Neural cell (in vitro differentiated cells): ENCODE measurements around the gene PTPRG. TPM values are rescaled to one million over a fixed set of nuclear protein-coding genes. Genes with fewer than 3 reads are reported as not detected.

Experiments used
- H2AFZ ChIP-seq: fragments of 200-600, 300-800 bp; sonication (generic), shearing (Covaris generic); 2 replicates; pipeline ENCODE4 v1.6.0; 2014; ENCODE audit warnings: low read depth, mild to moderate bottlenecking, antibody characterized with exemption, low read length, moderate library complexity
- H3F3A ChIP-seq: fragments of 200-600 bp; shearing (Covaris generic); 2 replicates; pipeline ENCODE4 v1.6.1; 2016; ENCODE audit warnings: mild to moderate bottlenecking, moderate library complexity, mixed read lengths, antibody characterized with exemption, low read length; ENCODE audit not compliant: insufficient read depth, poor library complexity, severe bottlenecking
- H3K27ac ChIP-seq: fragments of 200-600, 300-800 bp; sonication (generic), shearing (Covaris generic); 2 replicates; pipeline ENCODE4 v1.5.1; 2014; ENCODE audit warnings: mild to moderate bottlenecking, low read length, moderate library complexity
- H3K27me3 ChIP-seq: fragments of 300-800, 200-600 bp; sonication (generic), shearing (Covaris generic); 2 replicates; pipeline ENCODE4 v1.6.0; 2014; ENCODE audit warnings: mild to moderate bottlenecking, low read depth, low read length, moderate library complexity; ENCODE audit not compliant: insufficient read depth
- H3K36me3 ChIP-seq: fragments of 300-800, 200-600 bp; sonication (generic), shearing (Covaris generic); 2 replicates; pipeline ENCODE4 v1.5.1; 2014; ENCODE audit warnings: mild to moderate bottlenecking, antibody characterized with exemption, low read length, moderate library complexity; ENCODE audit not compliant: insufficient read depth
- H3K4me2 ChIP-seq: fragments of 300-800, 200-600 bp; sonication (generic), shearing (Covaris generic); 2 replicates; pipeline ENCODE4 v1.6.0; 2014; ENCODE audit warnings: mild to moderate bottlenecking, low read length
- H3K4me3 ChIP-seq: fragments of 300-800, 200-600 bp; sonication (generic), shearing (Covaris generic); 2 replicates; pipeline ENCODE4 v1.5.1; 2014; ENCODE audit warnings: mild to moderate bottlenecking, low read length, moderate library complexity
- H3K79me2 ChIP-seq: fragments of 200-600 bp; shearing (Covaris generic); replicated peaks from 2 replicates; pipeline ENCODE4 v1.6.0; 2014; ENCODE audit warnings: mild to moderate bottlenecking, low read length, moderate library complexity; ENCODE audit not compliant: insufficient read depth
- H3K9ac ChIP-seq: fragments of 300-800, 200-600 bp; sonication (generic), shearing (Covaris generic); 2 replicates; pipeline ENCODE4 v1.6.1; 2016; ENCODE audit warnings: mild to moderate bottlenecking, low read length, mixed read lengths
- H3K9me2 ChIP-seq: fragments of 200-600 bp; shearing (Covaris generic); 2 replicates; pipeline ENCODE4 v1.6.1; 2016; ENCODE audit warnings: mild to moderate bottlenecking, low read length, mixed read lengths; ENCODE audit not compliant: insufficient read depth
- H3K9me3 ChIP-seq: fragments of 200-600, 300-800 bp; sonication (generic), shearing (Covaris generic); 2 replicates; pipeline ENCODE4 v1.6.1; 2016; ENCODE audit warnings: mild to moderate bottlenecking, mixed run types, low read length, moderate library complexity, mixed read lengths
- H4K20me1 ChIP-seq: fragments of 200-600 bp; shearing (Covaris generic); 2 replicates; pipeline ENCODE4 v1.6.1; 2016; ENCODE audit warnings: mild to moderate bottlenecking, mixed run types; ENCODE audit not compliant: insufficient read depth
- EP300 ChIP-seq: fragments of 450-650 bp; conservative IDR thresholded peaks from 2 replicates; pipeline ENCODE4 v1.6.1; 2014; ENCODE audit warnings: antibody characterized with exemption, mild to moderate bottlenecking, moderate library complexity; ENCODE audit not compliant: poor library complexity, severe bottlenecking
- EZH2 ChIP-seq: fragments of 200-600, 300-800 bp; shearing (Covaris generic), sonication (generic); IDR thresholded peaks from 2 replicates; pipeline ENCODE4 v1.6.1; 2014; ENCODE audit warnings: antibody characterized with exemption, low read length, borderline replicate concordance, mild to moderate bottlenecking; ENCODE audit not compliant: insufficient read depth, poor library complexity, severe bottlenecking
- MXI1 ChIP-seq: fragments of 450-650 bp; conservative IDR thresholded peaks from 2 replicates; pipeline ENCODE4 v1.6.1; 2014; ENCODE audit warnings: antibody characterized with exemption, mild to moderate bottlenecking; ENCODE audit not compliant: poor library complexity, severe bottlenecking
- POLR2AphosphoS5 ChIP-seq: IDR thresholded peaks from 2 replicates; pipeline ENCODE4 v1.6.1; 2012
- RAD21 ChIP-seq: fragments of 450-650 bp; conservative IDR thresholded peaks from 2 replicates; pipeline ENCODE4 v1.6.1; 2014; ENCODE audit warnings: antibody characterized with exemption, mild to moderate bottlenecking, moderate library complexity
- REST ChIP-seq: IDR thresholded peaks from 2 replicates; pipeline ENCODE4 v1.6.1; 2012; ENCODE audit warnings: borderline replicate concordance
- SMC3 ChIP-seq: fragments of 450-650 bp; conservative IDR thresholded peaks from 2 replicates; pipeline ENCODE4 v1.6.1; 2014; ENCODE audit warnings: antibody characterized with exemption, mild to moderate bottlenecking, moderate library complexity; ENCODE audit not compliant: poor library complexity
- TAF1 ChIP-seq: IDR thresholded peaks from 2 replicates; pipeline ENCODE4 v1.6.1; 2012; ENCODE audit warnings: low read depth
- polyA plus RNA-seq: library from polyadenylated mRNA; depleted of rRNA; stranded (reverse); fragments of >200 nt; gene quantifications from 2 replicates; pipeline ENCODE4 v1.2.3, GENCODE V29; 2014
- TF ChIP-seq, protein P1 (sequence below): fragments of 450-650 bp; IDR thresholded peaks from 2 replicates; pipeline ENCODE4 v1.5.1; 2014; ENCODE audit warnings: antibody characterized with exemption, mild to moderate bottlenecking, moderate library complexity; ENCODE audit not compliant: poor library complexity, severe bottlenecking

The PTPRG gene
- polyA plus RNA-seq, 1 donor from 2014 or later, result 33.1 TPM

- no peaks in the 10 kb centered on the region for H3K9me2 ChIP-seq
- no peaks in the 10 kb centered on the region for H3K27me3 ChIP-seq
- H3K9me3 ChIP-seq, result no peaks in the 10 kb centered on the region
- H3K27ac ChIP-seq, result no peak overlapping the region
- no peaks in the 10 kb centered on the region for H4K20me1 ChIP-seq
- H2AFZ ChIP-seq, result no peak overlapping the region
- H3K9ac ChIP-seq, result no peak overlapping the region
- TF ChIP-seq POLR2AphosphoS5, result no peak
- no peak for TF ChIP-seq TAF1
- TF ChIP-seq EP300, result no peak
- TF ChIP-seq RAD21, result no peak
- TF ChIP-seq REST, result no peak
- no peak for TF ChIP-seq SMC3
- TF ChIP-seq, protein P1, sequence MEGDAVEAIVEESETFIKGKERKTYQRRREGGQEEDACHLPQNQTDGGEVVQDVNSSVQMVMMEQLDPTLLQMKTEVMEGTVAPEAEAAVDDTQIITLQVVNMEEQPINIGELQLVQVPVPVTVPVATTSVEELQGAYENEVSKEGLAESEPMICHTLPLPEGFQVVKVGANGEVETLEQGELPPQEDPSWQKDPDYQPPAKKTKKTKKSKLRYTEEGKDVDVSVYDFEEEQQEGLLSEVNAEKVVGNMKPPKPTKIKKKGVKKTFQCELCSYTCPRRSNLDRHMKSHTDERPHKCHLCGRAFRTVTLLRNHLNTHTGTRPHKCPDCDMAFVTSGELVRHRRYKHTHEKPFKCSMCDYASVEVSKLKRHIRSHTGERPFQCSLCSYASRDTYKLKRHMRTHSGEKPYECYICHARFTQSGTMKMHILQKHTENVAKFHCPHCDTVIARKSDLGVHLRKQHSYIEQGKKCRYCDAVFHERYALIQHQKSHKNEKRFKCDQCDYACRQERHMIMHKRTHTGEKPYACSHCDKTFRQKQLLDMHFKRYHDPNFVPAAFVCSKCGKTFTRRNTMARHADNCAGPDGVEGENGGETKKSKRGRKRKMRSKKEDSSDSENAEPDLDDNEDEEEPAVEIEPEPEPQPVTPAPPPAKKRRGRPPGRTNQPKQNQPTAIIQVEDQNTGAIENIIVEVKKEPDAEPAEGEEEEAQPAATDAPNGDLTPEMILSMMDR, result no peak
- no peak for TF ChIP-seq MXI1
- H3K79me2 ChIP-seq, result peaks cover 5% of the 10 kb centered on the region
- no peaks in the 10 kb centered on the region for H3K36me3 ChIP-seq
- H3K4me2 ChIP-seq, result no peak overlapping the region
- H3K4me3 ChIP-seq, result no peak overlapping the region
- H3F3A ChIP-seq, result no peaks in the 10 kb centered on the region
Measured at GRCh38 chr3:61933798-61934504, 372.6 kb downstream of the PTPRG start.

DNA sequence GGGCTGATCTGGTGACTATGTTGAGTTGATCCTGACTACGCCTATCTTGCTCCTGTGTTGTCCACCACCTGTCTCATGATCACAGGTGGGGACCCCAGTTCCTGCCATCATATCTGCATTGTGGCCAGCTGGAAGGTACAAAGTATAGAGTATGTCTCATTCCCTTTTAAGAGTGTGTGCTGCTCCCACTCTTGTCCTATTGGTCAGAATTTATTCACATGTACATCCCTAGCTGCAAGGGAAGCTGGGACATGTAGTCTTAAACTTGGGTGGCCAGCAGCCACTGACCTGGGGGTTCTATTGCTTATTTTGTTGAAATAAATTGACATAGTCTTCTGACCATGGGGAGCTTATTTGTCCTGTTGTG is 373.1 kb downstream of the PTPRG start:
- H3F3A ChIP-seq, result no peaks in the 10 kb centered on the region
- H3K9ac ChIP-seq, result no peak overlapping the region
- TF ChIP-seq TAF1 (no peak), RAD21 (no peak), MXI1 (no peak), EP300 (no peak), POLR2AphosphoS5 (no peak), SMC3 (no peak), EZH2 (no peak)
- TF ChIP-seq, protein P1, result no peak
- H3K27me3 ChIP-seq, result no peaks in the 10 kb centered on the region
- no peaks in the 10 kb centered on the region for H3K9me2 ChIP-seq
- H3K79me2 ChIP-seq, result peaks cover 5% of the 10 kb centered on the region
- H3K27ac ChIP-seq, result no peak overlapping the region
- no peaks in the 10 kb centered on the region for H3K36me3 ChIP-seq
- no peaks in the 10 kb centered on the region for H3K9me3 ChIP-seq
- no peak overlapping the region for H3K4me2 ChIP-seq
- no peak overlapping the region for H3K4me3 ChIP-seq
- H4K20me1 ChIP-seq, result no peaks in the 10 kb centered on the region
- H2AFZ ChIP-seq, result no peak overlapping the region
